Liver (tissue), 9 donors: ENCODE results near the gene COL23A1. TPM values are rescaled to one million over a fixed set of nuclear protein-coding genes. Genes with fewer than 3 reads are reported as not detected.

ENCODE experiments used
- DNase-seq: peaks from one replicate; pipeline ENCODE4 v3.0.0-alpha.2; 2017; ENCODE audit warnings: low spot score
- H3K27ac ChIP-seq, 2 donors: one replicate each; pipeline ENCODE4 v1.7.0; 2013; ENCODE audit warnings: inconsistent platforms in 2 of 2, low read length in 2 of 2, control low read depth in 1 of 2, low read depth in 1 of 2, mild to moderate bottlenecking in 1 of 2
- H3K27me3 ChIP-seq, 4 donors: one replicate each; pipeline versions ENCODE4 v1.6.1 to v1.7.0; 2013; ENCODE audit warnings: low read length in 3 of 4, inconsistent platforms in 1 of 4, mild to moderate bottlenecking in 1 of 4, moderate library complexity in 1 of 4; ENCODE audit not compliant: control insufficient read depth in 4 of 4, insufficient read depth in 4 of 4
- H3K36me3 ChIP-seq, 4 donors: one replicate each; pipeline versions ENCODE4 v1.6.1 to v1.7.0; 2013; ENCODE audit warnings: low read length in 3 of 4, mild to moderate bottlenecking in 3 of 4, low read depth in 1 of 4, moderate library complexity in 1 of 4; ENCODE audit not compliant: control insufficient read depth in 4 of 4, insufficient read depth in 3 of 4
- H3K4me1 ChIP-seq, 4 donors: one replicate each; pipeline versions ENCODE4 v1.6.1 to v1.7.0; 2013; ENCODE audit warnings: low read length in 3 of 4, mild to moderate bottlenecking in 3 of 4, moderate library complexity in 1 of 4; ENCODE audit not compliant: control insufficient read depth in 4 of 4, insufficient read depth in 4 of 4
- H3K4me3 ChIP-seq, 3 donors: one replicate each; pipeline versions ENCODE4 v1.6.1 to v1.7.0; 2013; ENCODE audit warnings: low read length in 3 of 3, control low read depth in 1 of 3, low read depth in 1 of 3, mild to moderate bottlenecking in 1 of 3
- H3K9ac ChIP-seq, 2 donors: one replicate each; pipeline ENCODE4 v1.7.0; 2013; ENCODE audit warnings: low read length in 2 of 2, mild to moderate bottlenecking in 2 of 2, moderate library complexity in 2 of 2, control low read depth in 1 of 2, low read depth in 1 of 2
- H3K9me3 ChIP-seq, 4 donors: one replicate each; pipeline versions ENCODE4 v1.6.1 to v1.7.0; 2013; ENCODE audit warnings: low read length in 3 of 4; ENCODE audit not compliant: control insufficient read depth in 4 of 4
- EGR1 ChIP-seq, 2 donors: IDR thresholded peaks; 2 replicates each; pipeline ENCODE4 v1.6.1; 2016 to 2018; ENCODE audit warnings: antibody characterized with exemption in 2 of 2, low read depth in 2 of 2
- FOXA1 ChIP-seq: IDR thresholded peaks from 2 replicates; pipeline ENCODE4 v1.6.1; 2016; ENCODE audit warnings: antibody characterized with exemption
- FOXA2 ChIP-seq: IDR thresholded peaks from 2 replicates; pipeline ENCODE4 v1.6.1; 2016; ENCODE audit warnings: antibody characterized with exemption
- GABPA ChIP-seq, 2 donors: IDR thresholded peaks in 1 of 2; conservative IDR thresholded peaks in 1 of 2; 2 replicates each; pipeline ENCODE4 v1.6.1; 2016; ENCODE audit warnings: antibody characterized with exemption in 2 of 2, mild to moderate bottlenecking in 1 of 2, moderate library complexity in 1 of 2
- HNF4A ChIP-seq, 2 donors: conservative IDR thresholded peaks; 2 replicates each; pipeline ENCODE4 v1.6.1; 2016; ENCODE audit warnings: antibody characterized with exemption in 2 of 2, mild to moderate bottlenecking in 2 of 2
- HNF4G ChIP-seq: IDR thresholded peaks from 2 replicates; pipeline ENCODE4 v1.6.1; 2016; ENCODE audit warnings: antibody characterized with exemption
- JUND ChIP-seq, 2 donors: IDR thresholded peaks; 2 replicates each; pipeline ENCODE4 v1.6.1; 2016; ENCODE audit warnings: antibody characterized with exemption in 2 of 2
- NR2F2 ChIP-seq: IDR thresholded peaks from 2 replicates; pipeline ENCODE4 v1.6.1; 2016; ENCODE audit warnings: antibody characterized with exemption
- RXRA ChIP-seq, 2 donors: IDR thresholded peaks; 2 replicates each; pipeline ENCODE4 v1.6.1; 2017 to 2018; ENCODE audit warnings: antibody characterized with exemption in 2 of 2, mild to moderate bottlenecking in 1 of 2
- SP1 ChIP-seq: IDR thresholded peaks from 2 replicates; pipeline ENCODE4 v1.6.1; 2018; ENCODE audit warnings: antibody characterized with exemption, mild to moderate bottlenecking
- TAF1 ChIP-seq: conservative IDR thresholded peaks from 2 replicates; pipeline ENCODE4 v1.6.1; 2016; ENCODE audit warnings: antibody characterized with exemption, mild to moderate bottlenecking
- YY1 ChIP-seq: IDR thresholded peaks from 2 replicates; pipeline ENCODE4 v1.6.1; 2016; ENCODE audit warnings: antibody characterized with exemption, mild to moderate bottlenecking
- WGBS: extraction: QIAGEN DNeasy Blood & Tissue Kit; methylation state at CpG from one replicate; pipeline ENCODE4 v1.1.7; 2013; 5-methylcytosine and 5-hydroxymethylcytosine counted together
- polyA plus RNA-seq, 2 donors: library from polyadenylated mRNA; stranded (reverse) in 1 of 2; unstranded in 1 of 2; fragments of 200-250 nt in 1 of 2; fragments of >200 nt in 1 of 2; fragmentation: Nextera tagmentation in 1 of 2; extraction: Ambion mirVana in 1 of 2; gene quantifications; one replicate each; pipeline versions ENCODE4 v1.2.1 to v1.2.3, GENCODE V29; 2013 to 2015
- total RNA-seq, 2 donors: library from RNA; depleted of rRNA; stranded (reverse); fragments of >200 nt; gene quantifications; one replicate each; pipeline ENCODE4 v1.2.3, GENCODE V29; 2014
- TF ChIP-seq, protein P1 (sequence below): IDR thresholded peaks from 2 replicates; pipeline ENCODE4 v1.6.1; 2016; ENCODE audit warnings: antibody characterized with exemption
- TF ChIP-seq, protein P2 (sequence below): IDR thresholded peaks from 2 replicates; pipeline ENCODE4 v1.6.1; 2016; ENCODE audit warnings: antibody characterized with exemption
- TF ChIP-seq, protein P3 (sequence below): IDR thresholded peaks from 2 replicates; pipeline ENCODE4 v1.6.1; 2016; ENCODE audit warnings: antibody characterized with exemption, mild to moderate bottlenecking
- TF ChIP-seq, protein P4 (sequence below): fragments of 150-350 bp; IDR thresholded peaks from 2 replicates; pipeline ENCODE4 v1.5.1; 2017; ENCODE audit warnings: improper control_type of control experiment, low read depth, low read length; ENCODE audit not compliant: missing input control
- TF ChIP-seq, protein P5 (sequence below): IDR thresholded peaks from 2 replicates; pipeline ENCODE4 v1.6.1; 2016; ENCODE audit warnings: antibody characterized with exemption
- donor health status: healthy.
- donor health status: healthy.
- donor health status: healthy.
- donor health status: healthy.
- donor health status: healthy.

Gene COL23A1
- total and polyA plus RNA-seq, 4 donors, result 0.08 to 1.4 (median 0.27) TPM

DNA sequence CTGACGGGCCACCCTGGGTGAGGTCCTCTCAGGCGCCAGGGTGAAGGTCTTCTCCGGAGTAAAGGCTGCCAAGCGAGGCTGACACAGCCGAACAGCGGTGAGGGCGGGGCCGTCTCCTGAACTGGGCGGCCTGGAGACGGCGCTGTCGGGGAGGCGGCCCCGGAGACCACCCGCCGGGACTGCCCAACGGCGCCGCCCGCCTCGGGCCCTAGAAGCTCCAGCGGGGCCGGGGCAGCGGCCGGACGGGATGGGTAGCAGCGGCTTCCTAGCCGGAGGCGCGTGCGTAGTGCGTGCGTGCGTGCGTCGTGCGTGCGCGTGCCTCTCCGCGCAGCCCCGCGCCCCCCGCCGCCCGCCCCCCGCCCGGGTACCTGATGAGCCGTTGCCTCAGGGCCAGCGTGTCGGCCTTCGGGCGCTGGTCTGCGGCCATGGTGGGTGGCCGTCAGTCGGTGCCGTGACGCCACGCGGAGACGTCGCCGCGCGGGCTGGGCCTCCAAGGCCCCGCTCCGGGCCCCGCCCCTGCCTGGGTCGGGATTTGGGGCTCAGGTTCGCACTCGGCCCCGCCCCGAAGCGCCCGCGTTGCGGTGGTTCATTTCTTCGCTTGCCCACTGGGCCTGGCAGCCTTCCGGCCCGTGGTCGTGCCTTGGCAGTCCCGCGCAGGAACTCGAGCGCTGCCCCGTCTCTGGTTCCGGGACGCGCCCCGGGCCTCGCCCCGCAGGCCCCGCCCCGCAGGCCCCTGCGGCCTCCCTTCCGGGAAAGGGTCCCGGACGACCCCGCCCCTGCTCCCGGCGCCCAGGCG is 357.9 kb downstream of the COL23A1 start, which contains the start of gene PHYKPL:
TSS of gene PHYKPL (minus strand) at position 679 of the 796 bp plus-strand sequence. CDS start at position 427, 252 bp downstream.
- H3K36me3 ChIP-seq, result peaks cover 2 to 25% (median 16%) of the 10 kb centered on the region in 4 donors
- peak within 1 kb of the TSS; percentile 87 to 99 for H3K9ac ChIP-seq
- peak; percentile 68 for DNase-seq
- peaks cover 30 to 70% (median 48%) of the 10 kb centered on the region in 4 donors for H3K4me1 ChIP-seq
- under 1% methylated on average over 102 of the region's 102 CpGs for WGBS
- H3K27ac ChIP-seq, result peak within 1 kb of the TSS; percentile 96 to 99
- TF ChIP-seq FOXA1 (no peak), YY1 (no peak), NR2F2 (no peak), SP1 (no peak), HNF4A (conservative IDR thresholded peaks at IDR 0.05) (no peak)
- TF ChIP-seq, protein P1, sequence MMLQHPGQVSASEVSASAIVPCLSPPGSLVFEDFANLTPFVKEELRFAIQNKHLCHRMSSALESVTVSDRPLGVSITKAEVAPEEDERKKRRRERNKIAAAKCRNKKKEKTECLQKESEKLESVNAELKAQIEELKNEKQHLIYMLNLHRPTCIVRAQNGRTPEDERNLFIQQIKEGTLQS, result no peak
- TF ChIP-seq, protein P2, sequence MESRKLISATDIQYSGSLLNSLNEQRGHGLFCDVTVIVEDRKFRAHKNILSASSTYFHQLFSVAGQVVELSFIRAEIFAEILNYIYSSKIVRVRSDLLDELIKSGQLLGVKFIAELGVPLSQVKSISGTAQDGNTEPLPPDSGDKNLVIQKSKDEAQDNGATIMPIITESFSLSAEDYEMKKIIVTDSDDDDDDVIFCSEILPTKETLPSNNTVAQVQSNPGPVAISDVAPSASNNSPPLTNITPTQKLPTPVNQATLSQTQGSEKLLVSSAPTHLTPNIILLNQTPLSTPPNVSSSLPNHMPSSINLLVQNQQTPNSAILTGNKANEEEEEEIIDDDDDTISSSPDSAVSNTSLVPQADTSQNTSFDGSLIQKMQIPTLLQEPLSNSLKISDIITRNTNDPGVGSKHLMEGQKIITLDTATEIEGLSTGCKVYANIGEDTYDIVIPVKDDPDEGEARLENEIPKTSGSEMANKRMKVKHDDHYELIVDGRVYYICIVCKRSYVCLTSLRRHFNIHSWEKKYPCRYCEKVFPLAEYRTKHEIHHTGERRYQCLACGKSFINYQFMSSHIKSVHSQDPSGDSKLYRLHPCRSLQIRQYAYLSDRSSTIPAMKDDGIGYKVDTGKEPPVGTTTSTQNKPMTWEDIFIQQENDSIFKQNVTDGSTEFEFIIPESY, result no peak
- TF ChIP-seq, protein P3, sequence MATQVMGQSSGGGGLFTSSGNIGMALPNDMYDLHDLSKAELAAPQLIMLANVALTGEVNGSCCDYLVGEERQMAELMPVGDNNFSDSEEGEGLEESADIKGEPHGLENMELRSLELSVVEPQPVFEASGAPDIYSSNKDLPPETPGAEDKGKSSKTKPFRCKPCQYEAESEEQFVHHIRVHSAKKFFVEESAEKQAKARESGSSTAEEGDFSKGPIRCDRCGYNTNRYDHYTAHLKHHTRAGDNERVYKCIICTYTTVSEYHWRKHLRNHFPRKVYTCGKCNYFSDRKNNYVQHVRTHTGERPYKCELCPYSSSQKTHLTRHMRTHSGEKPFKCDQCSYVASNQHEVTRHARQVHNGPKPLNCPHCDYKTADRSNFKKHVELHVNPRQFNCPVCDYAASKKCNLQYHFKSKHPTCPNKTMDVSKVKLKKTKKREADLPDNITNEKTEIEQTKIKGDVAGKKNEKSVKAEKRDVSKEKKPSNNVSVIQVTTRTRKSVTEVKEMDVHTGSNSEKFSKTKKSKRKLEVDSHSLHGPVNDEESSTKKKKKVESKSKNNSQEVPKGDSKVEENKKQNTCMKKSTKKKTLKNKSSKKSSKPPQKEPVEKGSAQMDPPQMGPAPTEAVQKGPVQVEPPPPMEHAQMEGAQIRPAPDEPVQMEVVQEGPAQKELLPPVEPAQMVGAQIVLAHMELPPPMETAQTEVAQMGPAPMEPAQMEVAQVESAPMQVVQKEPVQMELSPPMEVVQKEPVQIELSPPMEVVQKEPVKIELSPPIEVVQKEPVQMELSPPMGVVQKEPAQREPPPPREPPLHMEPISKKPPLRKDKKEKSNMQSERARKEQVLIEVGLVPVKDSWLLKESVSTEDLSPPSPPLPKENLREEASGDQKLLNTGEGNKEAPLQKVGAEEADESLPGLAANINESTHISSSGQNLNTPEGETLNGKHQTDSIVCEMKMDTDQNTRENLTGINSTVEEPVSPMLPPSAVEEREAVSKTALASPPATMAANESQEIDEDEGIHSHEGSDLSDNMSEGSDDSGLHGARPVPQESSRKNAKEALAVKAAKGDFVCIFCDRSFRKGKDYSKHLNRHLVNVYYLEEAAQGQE, result no peak
- H3K9me3 ChIP-seq, result no peaks in the 10 kb centered on the region
- H3K4me3 ChIP-seq, result peak within 1 kb of the TSS; percentile 78 to 81 (median 80)
- no peaks in the 10 kb centered on the region for H3K27me3 ChIP-seq

DNA sequence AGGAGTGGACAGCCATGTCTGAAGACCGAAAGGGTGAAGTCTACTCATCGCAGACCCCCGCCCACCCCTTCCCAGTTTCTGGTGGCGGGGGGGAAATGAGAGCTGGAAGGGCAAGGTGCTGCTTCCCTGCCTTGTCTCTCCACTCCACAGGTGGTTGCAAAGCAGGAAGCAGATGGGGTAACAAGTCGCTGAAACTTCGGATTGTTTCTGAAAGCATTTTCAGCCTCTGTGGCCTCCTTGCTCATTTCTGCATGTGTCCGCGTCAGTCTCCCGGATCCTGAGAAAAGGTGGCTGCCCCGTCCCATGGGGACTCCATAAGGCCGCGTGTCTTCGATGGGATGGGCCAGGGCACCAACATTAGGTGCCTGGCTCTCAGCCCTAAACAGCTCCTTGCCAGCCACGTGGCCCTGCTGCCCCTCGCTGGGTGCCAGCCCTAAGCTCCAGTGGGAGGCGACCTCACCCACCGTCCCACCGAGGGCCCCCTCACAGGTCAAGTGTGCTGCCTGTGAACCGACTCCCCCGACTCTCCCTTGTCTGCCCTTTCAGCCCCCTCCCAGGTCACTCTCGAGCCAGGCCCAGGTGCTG is 358.6 kb downstream of the COL23A1 start:
- peaks cover 2 to 25% (median 19%) of the 10 kb centered on the region in 4 donors for H3K36me3 ChIP-seq
- WGBS, result 17% methylated on average over 21 of the region's 21 CpGs
- H3K9ac ChIP-seq, result peak overlapping the region; percentile 87 to 99
- peak overlapping the region; percentile 78 to 81 (median 80) for H3K4me3 ChIP-seq
- no peaks in the 10 kb centered on the region for H3K27me3 ChIP-seq
- TF ChIP-seq, protein P2, result no peak
- TF ChIP-seq, protein P4, sequence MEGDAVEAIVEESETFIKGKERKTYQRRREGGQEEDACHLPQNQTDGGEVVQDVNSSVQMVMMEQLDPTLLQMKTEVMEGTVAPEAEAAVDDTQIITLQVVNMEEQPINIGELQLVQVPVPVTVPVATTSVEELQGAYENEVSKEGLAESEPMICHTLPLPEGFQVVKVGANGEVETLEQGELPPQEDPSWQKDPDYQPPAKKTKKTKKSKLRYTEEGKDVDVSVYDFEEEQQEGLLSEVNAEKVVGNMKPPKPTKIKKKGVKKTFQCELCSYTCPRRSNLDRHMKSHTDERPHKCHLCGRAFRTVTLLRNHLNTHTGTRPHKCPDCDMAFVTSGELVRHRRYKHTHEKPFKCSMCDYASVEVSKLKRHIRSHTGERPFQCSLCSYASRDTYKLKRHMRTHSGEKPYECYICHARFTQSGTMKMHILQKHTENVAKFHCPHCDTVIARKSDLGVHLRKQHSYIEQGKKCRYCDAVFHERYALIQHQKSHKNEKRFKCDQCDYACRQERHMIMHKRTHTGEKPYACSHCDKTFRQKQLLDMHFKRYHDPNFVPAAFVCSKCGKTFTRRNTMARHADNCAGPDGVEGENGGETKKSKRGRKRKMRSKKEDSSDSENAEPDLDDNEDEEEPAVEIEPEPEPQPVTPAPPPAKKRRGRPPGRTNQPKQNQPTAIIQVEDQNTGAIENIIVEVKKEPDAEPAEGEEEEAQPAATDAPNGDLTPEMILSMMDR, result no peak
- no peak for TF ChIP-seq HNF4A (conservative IDR thresholded peaks at IDR 0.05)
- TF ChIP-seq YY1, result no peak
- TF ChIP-seq NR2F2, result no peak
- no peak for TF ChIP-seq HNF4G
- TF ChIP-seq, protein P1, result no peak
- no peak for TF ChIP-seq TAF1
- TF ChIP-seq JUND (IDR thresholded peaks at IDR 0.05), result no peak
- no peak for TF ChIP-seq FOXA2
- no peak for TF ChIP-seq GABPA (IDR thresholded peaks at IDR 0.05 in 1 of 2, conservative IDR thresholded peaks at IDR 0.05 in 1 of 2)
- TF ChIP-seq, protein P5, sequence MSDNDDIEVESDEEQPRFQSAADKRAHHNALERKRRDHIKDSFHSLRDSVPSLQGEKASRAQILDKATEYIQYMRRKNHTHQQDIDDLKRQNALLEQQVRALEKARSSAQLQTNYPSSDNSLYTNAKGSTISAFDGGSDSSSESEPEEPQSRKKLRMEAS, result no peak
- TF ChIP-seq FOXA1, result no peak
- TF ChIP-seq RXRA (IDR thresholded peaks at IDR 0.05), result no peak
- no peak for TF ChIP-seq EGR1 (IDR thresholded peaks at IDR 0.05; ENCODE audit: low read depth in 2 of 2)
- H3K4me1 ChIP-seq, result peaks cover 26 to 66% (median 42%) of the 10 kb centered on the region in 4 donors
- H3K27ac ChIP-seq, result peak overlapping the region; percentile 96 to 99
- no peak for DNase-seq
- H3K9me3 ChIP-seq, result no peaks in the 10 kb centered on the region
